ENCODE results near the gene ZNF365.
"Not testable (repeated sequence)": the region's sequence is repeated elsewhere in the genome, so short reads cannot be mapped to it uniquely, and the experiment has no call there.

The ZNF365 gene

DNA sequence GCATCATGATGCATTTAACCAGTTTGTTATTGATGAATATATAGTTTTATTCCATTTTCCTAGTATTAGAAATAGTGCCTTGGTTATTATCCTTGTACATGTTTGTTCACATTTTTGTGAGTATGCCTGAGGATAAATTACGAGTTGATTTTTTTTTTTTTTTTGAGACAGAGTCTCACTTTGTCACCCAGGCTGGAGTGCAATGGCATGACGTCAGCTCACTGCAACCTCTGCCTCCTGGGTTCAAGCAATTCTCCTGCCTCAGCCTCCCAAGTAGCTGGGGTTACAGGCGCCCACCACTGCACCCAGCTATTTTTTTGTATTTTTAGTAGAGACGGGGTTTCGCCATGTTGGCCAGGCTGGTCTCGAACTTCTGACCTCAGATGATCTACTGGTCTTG is 4.7 kb downstream of the ZNF365 start:
- not testable (repeated sequence) for DNase-seq

- DNase-seq = no peak
Measured at GRCh38 chr10:62379394-62379793, 5.2 kb downstream of the ZNF365 start.

GRCh38 chr10:62380016-62380415 is 5.8 kb downstream of the ZNF365 start:
- no peak for DNase-seq

DNA sequence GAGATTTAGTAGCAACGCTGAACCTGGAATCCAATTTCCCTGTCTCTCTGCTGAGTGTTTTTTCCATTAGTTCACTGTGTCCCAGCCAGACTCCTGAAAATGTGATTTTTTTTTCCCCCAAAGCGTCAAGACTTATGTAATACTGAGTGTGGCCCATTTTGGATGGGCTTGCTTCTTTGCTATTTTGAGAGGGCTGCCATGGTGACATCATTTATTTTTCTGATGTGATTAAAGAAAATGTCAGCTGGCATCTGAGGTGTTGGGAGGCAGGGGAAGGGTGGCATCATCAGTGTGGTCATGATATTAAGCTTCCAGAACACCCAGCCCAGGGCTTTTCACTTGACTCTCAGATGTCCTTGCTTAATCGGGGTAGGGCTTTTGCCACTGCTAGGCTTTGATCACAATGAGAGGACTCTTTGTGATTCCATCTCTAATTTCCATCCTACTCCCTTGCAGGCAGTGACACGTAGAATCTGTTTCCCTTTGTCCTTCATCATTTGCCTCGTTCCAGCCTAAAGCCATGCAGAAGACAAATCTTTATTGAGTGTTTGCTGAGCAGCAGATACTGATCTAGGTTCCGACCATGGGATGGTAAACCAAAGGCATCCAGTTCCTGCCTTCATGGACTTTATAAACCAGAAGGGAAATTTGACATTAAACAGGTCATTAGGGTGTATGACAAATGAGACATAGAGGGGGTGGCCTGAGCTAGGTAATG is 7.4 kb downstream of the ZNF365 start:
- no peak for DNase-seq

DNA sequence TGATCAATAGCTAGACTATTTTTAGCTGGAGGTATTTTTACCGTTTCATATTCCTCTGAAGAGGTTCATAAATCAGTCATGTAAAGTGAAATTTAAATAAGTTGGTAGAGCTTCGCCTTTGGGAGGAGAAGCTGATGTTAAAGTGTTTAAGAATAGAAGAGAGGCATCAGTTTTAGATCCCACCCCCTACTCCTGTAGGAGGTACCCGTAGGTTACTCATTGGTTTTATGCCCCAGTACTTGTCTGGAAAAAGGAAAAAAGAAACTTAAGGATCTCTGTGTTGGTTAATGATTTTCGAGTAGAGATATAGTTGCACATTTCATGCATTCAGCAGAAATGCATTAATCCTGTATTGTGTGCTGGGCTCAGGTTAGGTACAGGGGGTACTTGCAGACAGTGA is 8.7 kb downstream of the ZNF365 start:
- no peak for DNase-seq

- no peak for DNase-seq
Measured at GRCh38 chr10:62384057-62384446, 9.9 kb downstream of the ZNF365 start.

DNA sequence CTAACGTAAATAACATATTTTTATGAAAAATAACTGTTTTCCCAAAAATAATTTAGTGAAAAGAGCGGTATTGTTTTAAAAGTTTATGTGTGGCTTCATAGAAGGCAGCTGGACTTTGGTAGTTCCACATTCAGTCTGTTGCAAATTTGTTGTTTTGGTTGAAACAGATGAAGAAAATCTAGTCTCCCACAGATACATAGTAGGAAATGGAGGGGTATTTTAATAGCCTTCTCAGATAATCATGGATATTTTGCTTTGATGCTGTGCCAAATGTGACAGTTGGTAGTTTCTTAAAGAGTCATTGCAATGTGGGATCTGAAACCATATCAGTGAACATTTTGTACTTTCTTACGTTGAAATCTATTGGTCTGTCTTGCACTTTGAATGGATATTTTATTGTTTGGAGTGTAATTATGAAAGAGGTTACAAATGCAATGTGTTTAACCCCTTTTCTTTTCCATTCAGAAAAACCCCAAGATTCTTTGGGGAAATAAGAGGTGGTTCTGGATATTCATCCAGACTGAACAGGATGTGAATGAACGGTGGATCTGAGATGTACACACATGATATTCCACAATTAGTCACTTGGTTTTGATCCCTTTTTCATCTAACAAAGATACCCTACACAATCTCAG is 10.4 kb downstream of the ZNF365 start:
- no peak for DNase-seq

- no peak for DNase-seq
Measured at GRCh38 chr10:62386356-62387320, 12.5 kb downstream of the ZNF365 start.

- DNase-seq = no peak
Measured at GRCh38 chr10:62388328-62388727, 14.2 kb downstream of the ZNF365 start.

DNA sequence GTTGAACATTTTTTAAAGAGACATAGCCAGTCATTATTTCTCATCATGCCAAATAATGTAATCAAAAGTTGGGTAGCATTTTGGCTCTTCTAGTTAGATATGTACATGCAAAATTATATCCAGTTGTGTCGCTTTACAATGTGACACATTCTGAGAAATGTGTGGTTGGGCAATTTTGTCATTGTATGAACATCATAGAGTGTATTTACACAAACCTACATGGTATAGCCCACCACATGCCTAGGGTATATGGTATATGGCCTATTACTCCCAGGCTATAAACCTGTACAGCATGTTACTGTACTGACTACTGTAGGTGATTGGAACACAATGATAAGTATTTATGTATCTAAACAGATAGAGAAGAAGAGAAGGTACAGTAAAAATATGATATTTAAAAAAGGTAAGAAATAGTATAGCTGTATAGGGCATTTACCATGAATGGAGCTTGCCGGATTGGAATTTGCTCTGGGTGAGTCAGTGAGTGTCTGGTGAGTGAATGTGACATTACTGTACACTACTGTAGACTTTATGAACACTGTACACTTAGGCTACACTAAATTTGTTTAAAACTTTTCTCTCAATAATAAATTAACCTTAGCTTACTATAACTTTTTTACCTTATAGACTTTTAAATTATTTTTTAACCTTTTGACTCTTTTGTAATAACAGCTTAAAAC is 16.5 kb downstream of the ZNF365 start:
- no peak for DNase-seq

DNA sequence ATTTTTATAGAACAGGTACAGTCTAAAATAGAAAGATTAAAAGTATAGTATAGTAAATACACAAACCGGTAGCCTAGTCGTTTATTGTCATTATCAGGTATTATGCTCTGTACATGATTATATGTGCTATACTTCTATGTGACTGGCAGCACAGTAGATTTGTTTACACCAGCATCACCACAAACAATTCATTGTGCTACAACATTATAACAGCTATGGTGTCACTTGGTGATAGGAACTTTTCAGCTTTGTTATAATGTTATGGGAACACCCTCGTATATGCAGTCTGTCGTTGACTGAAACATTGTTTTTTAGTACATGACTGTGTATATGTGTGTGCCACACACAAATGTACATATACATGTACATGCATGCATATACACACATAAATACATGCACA is 19.1 kb downstream of the ZNF365 start:
- no peak for DNase-seq

DNA sequence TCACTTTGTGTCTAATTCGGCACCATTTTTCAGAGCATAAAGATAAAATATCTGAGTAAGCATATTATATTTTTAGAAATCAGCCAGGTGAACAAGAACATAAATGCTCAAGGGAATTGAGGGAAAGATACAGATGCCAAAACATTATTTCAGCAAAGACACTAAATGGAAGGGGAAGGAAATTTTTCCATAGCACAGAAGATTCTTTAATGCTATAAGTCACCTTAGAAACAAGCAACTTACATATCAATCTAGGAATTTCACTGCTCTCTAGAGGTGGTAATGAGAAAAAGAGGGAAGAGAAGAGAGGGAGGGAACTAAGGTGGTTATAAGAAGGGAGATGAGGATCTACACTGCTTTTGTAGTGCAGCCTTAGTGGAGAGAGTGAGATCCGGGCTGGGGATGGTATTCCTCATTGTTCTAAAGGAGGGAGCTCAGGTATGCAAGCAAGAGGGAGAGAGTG is 20.4 kb downstream of the ZNF365 start:
- no peak for DNase-seq

DNA sequence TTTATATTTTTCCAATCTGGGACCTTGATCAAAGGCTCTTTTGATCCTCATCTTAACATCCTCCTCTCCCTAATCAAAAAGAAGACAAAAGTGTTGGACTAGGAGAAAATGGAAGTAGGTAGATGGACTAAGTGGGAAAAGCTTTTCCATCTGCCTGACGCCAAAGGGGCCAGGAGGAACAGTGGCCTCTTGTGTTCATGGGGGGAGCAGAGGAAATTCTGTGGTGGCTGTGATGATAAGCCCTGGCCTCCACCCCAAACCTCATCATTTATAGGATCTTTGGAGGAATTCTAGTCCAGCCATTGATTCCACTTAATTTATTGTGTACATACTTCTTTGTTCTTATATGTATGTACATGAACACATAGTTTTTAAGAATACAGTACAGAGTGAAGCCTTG is 21.7 kb downstream of the ZNF365 start:
- no peak for DNase-seq

DNA sequence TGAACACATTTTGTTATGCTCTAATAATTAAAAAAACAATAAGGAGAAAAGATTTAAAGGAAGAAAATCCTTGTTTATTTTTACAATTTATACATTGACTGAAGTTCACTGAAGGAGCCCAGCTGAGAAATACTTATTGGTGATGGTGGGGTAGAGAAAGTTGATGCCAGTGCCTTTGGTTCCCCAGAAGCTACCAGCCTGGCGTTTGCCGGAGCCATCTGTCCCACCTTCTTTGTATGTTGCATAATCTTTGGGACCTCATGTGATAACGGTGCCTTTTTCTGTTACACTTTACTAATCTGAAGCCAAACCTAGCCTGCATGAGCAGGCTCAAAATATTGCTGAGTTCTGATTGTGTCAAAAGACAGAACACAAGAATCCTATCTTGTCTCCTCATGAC is 22.7 kb downstream of the ZNF365 start:
- no peak for DNase-seq

DNA sequence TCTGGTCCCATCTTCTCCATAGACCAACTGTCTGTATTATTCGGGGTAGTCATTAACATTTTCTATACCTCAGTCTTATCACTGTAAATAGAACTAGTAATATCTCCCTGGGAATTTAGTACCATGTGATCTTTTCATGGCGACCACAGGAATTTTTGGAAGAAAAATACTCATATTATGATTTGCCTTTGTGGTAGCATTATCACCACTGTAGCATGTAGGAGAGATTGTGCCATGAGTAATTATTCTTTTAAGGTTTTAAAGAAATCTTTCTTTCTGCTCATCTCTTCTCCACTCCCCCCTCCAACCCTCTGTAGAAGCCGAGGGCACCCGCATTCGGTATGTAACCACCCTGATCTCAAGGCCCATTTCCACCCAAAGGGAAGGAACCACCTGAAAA is 25.0 kb downstream of the ZNF365 start:
- DNase-seq = no peak

- DNase-seq = no peak
Measured at GRCh38 chr10:62402508-62402907, 28.3 kb downstream of the ZNF365 start.

- not testable (repeated sequence) for DNase-seq
Measured at GRCh38 chr10:62410528-62410927, 36.4 kb downstream of the ZNF365 start.

DNA sequence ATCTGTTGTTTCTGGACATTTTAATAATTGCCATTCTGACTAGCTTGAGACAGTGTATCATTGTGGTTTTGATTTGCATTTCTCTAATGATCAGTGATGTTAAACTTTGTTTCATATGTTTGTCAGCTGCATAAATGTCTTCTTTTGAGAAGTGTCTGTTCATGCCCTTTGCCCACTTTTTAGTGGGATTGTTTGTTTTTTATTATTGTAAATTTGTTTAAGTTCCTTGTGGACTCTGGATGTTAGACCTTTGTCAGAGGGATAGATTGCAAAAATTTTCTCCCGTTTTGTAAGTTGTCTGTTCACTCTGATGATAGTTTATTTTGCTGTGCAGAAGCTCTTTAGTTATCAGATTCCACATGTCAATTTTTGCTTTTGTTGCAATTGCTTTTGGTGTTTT is 36.8 kb downstream of the ZNF365 start:
- not testable (repeated sequence) for DNase-seq

DNA sequence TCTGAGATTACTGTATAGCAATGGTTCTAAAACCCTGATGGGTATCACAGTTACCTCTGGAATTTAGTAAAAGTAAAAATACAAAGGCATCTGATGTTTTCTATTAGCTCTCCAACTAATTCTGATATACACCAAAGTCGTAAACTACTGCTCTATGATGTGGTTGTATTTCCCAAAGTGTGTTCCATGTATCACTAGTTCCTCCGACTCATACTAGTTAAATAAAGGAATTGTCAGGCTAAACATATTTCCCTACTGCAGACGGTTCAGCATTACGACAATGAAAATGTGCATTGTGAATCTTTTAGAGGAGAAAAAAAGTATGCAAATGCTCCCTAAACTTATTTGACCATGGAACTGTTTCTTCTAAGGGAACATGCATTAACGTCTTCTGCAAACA is 38.9 kb downstream of the ZNF365 start:
- no peak for DNase-seq

- no peak for DNase-seq
Measured at GRCh38 chr10:62413652-62414051, 39.5 kb downstream of the ZNF365 start.

- no peak for DNase-seq
Measured at GRCh38 chr10:62414359-62414758, 40.2 kb downstream of the ZNF365 start.

DNA sequence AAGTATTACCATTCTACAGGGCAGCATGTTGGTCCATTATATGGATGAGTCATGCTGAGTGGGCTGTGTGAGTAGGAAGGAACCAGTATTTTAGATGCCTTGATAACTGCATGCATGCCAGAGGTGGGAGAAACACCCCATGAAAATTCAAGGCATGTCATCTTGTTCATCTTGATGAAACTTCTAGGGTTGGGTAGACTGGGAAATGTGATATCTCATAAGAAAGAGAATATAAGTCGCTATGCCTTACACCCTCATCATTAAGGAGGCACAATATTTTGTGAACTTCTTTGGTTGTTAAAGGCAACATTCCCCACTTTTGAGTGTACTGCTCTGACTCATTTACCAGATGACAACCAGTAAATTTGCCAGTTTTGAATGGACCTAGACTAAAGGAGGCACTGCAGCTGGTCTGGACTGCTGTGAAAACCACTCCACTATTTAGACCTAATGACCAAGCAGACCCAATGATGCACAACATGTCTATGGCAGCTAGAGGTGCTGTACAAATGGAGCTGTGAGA is 48.0 kb downstream of the ZNF365 start:
- DNase-seq = no peak

DNA sequence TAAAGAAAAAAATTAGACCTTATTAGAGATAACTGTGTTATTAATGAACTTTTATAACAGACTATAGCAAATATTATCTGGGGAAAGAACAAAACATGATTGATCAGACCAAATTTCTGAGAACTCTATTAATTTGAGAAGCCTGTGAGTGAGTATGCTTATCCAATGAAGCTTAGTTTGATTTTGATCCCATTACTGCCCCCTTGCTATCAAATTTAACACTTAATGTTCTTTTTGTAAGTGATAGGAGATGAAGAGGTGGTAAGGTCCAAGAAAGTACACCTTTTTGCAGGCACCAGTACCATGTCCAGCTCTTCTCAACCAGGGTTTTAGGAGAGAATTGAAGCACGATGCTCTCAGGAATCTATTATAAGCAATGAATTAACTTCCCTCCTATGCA is 49.9 kb downstream of the ZNF365 start:
- no peak for DNase-seq
